Activated CD8-positive, alpha-beta memory T cell treated with anti-CD3 and anti-CD28 coated beads, Interleukin-2, amount 10 ng/mL, durations not matched to agents 7 days and 5 days (primary cell): ENCODE data around the gene KRT20. TPM values are rescaled to one million over a fixed set of nuclear protein-coding genes. Genes with fewer than 3 reads are reported as not detected.
"Not testable (repeated sequence)": the region's sequence is repeated elsewhere in the genome, so short reads cannot be mapped to it uniquely, and the experiment has no call there.

ENCODE experiments used
- ATAC-seq: fragments of 150-1000 bp; cut with Tn5 transposase; one replicate; pipeline ENCODE4 v1.10.0; 2021; ENCODE audit warnings: moderate library complexity
- CTCF ChIA-PET: fragments of 350-600 bp; sonication (Branson Sonifier 250); formaldehyde crosslinking; loops from one replicate; lab custom pipeline; 2021; ENCODE audit warnings: antibody characterized with exemption; lab: Charles Lee
- DNase-seq: peaks from one replicate; pipeline ENCODE4 v3.0.0-alpha.2; 2020
- H3K27ac Mint-ChIP-seq: one replicate; pipeline ENCODE4 v1.8.0; 2021; ENCODE audit warnings: mild to moderate bottlenecking, mixed read lengths
- H3K27me3 Mint-ChIP-seq: one replicate; pipeline ENCODE4 v1.8.0; 2021; ENCODE audit warnings: mixed read lengths
- H3K36me3 Mint-ChIP-seq: one replicate; pipeline ENCODE4 v1.8.0; 2021; ENCODE audit warnings: mild to moderate bottlenecking, mixed read lengths
- H3K4me1 Mint-ChIP-seq: one replicate; pipeline ENCODE4 v1.8.0; 2021; ENCODE audit warnings: mixed read lengths
- H3K4me3 Mint-ChIP-seq: one replicate; pipeline ENCODE4 v1.8.0; 2021; ENCODE audit warnings: mild to moderate bottlenecking, moderate library complexity, mixed read lengths
- H3K9me3 Mint-ChIP-seq: one replicate; pipeline ENCODE4 v1.8.0; 2022; ENCODE audit warnings: low read depth, mixed read lengths
- total RNA-seq, 2 experiments: library from RNA; stranded (reverse); gene quantifications; one replicate each; pipeline ENCODE4 v1.2.3, GENCODE V29; 2021

The KRT20 gene
- total RNA-seq: not detected

- Mint-ChIP-seq H3K4me1 (no peaks in the 10 kb centered on the region), H3K36me3 (no peaks in the 10 kb centered on the region), H3K27ac (no peak within 1 kb of the TSS), H3K27me3 (peaks cover 49% of the 10 kb centered on the region), H3K9me3 (no peaks in the 10 kb centered on the region), H3K4me3 (no peak within 1 kb of the TSS)
- no peak for DNase-seq
- ATAC-seq: no peak
- CTCF ChIA-PET: interaction anchor here (0.7 to 1.5 kb wide), 3 partner anchors 12 to 438 kb away, joined by 3 read pairs; no protein-coding TSS in a partner anchor
These were observed at the start of gene KRT20 for GRCh38 chr17:40884708-40885512. KRT20 (minus strand) TSS chr17:40885242; CDS start chr17:40885185, 57 bp downstream.

GRCh38 chr17:40932608-40933007 is 47.6 kb upstream of the KRT20 start:
- CTCF ChIA-PET: no interaction called here
- H3K9me3 Mint-ChIP-seq: no peaks in the 10 kb centered on the region

GRCh38 chr17:40931311-40931710 is 46.3 kb upstream of the KRT20 start:
- H3K36me3 Mint-ChIP-seq: no peaks in the 10 kb centered on the region

More at GRCh38 chr17:40932608-40933007, 47.6 kb upstream of the KRT20 start:
- no peak for DNase-seq
- H3K27me3 Mint-ChIP-seq: peaks cover 32% of the 10 kb centered on the region
- H3K27ac Mint-ChIP-seq: no peak overlapping the region
- H3K36me3 Mint-ChIP-seq: no peaks in the 10 kb centered on the region
- ATAC-seq: no peak
- H3K4me3 Mint-ChIP-seq: no peak overlapping the region
- H3K4me1 Mint-ChIP-seq: no peaks in the 10 kb centered on the region

GRCh38 chr17:40926341-40926740 is 41.3 kb upstream of the KRT20 start:
- Mint-ChIP-seq H3K36me3 (no peaks in the 10 kb centered on the region), H3K27me3 (peaks cover 27% of the 10 kb centered on the region), H3K27ac (no peak overlapping the region), H3K9me3 (no peaks in the 10 kb centered on the region), H3K4me1 (no peaks in the 10 kb centered on the region), H3K4me3 (no peak overlapping the region)
- CTCF ChIA-PET: interaction anchor here (1.5 kb wide), 1 partner anchor 20 kb away, joined by 3 read pairs; no protein-coding TSS in a partner anchor
- ATAC-seq: no peak
- DNase-seq: no peak

More at GRCh38 chr17:40931311-40931710, 46.3 kb upstream of the KRT20 start:
- Mint-ChIP-seq H3K9me3 (no peaks in the 10 kb centered on the region), H3K27me3 (peaks cover 40% of the 10 kb centered on the region), H3K4me3 (no peak overlapping the region), H3K4me1 (no peaks in the 10 kb centered on the region), H3K27ac (no peak overlapping the region)
- ATAC-seq: no peak
- no peak for DNase-seq
- CTCF ChIA-PET: no interaction called here

GRCh38 chr17:40922239-40922638 is 37.2 kb upstream of the KRT20 start:
- Mint-ChIP-seq H3K4me1 (no peaks in the 10 kb centered on the region), H3K4me3 (no peak overlapping the region), H3K9me3 (no peaks in the 10 kb centered on the region), H3K27ac (no peak overlapping the region), H3K36me3 (no peaks in the 10 kb centered on the region), H3K27me3 (peaks cover 28% of the 10 kb centered on the region)
- DNase-seq (no peak), ATAC-seq (no peak)
- CTCF ChIA-PET: no interaction called here

- H3K4me1 Mint-ChIP-seq: no peaks in the 10 kb centered on the region
- H3K27ac Mint-ChIP-seq: no peak overlapping the region
- no peaks in the 10 kb centered on the region for H3K9me3 Mint-ChIP-seq
- no peak overlapping the region for H3K4me3 Mint-ChIP-seq
- no peak for DNase-seq
- ATAC-seq: no peak
- peaks cover 21% of the 10 kb centered on the region for H3K27me3 Mint-ChIP-seq
- CTCF ChIA-PET: interaction anchor here (0.7 kb wide), 1 partner anchor 402 kb away, joined by 3 read pairs; no protein-coding TSS in a partner anchor
- H3K36me3 Mint-ChIP-seq: no peaks in the 10 kb centered on the region
These were observed 36.0 kb upstream of the KRT20 start for GRCh38 chr17:40921026-40921425.

GRCh38 chr17:40917116-40917515 is 32.1 kb upstream of the KRT20 start:
- H3K9me3 Mint-ChIP-seq, H3K27ac Mint-ChIP-seq, H3K4me1 Mint-ChIP-seq, H3K4me3 Mint-ChIP-seq, CTCF ChIA-PET, DNase-seq, ATAC-seq, H3K36me3 Mint-ChIP-seq: not testable (repeated sequence)
- H3K27me3 Mint-ChIP-seq: peaks cover 22% of the 10 kb centered on the region

GRCh38 chr17:40916366-40916765 is 31.3 kb upstream of the KRT20 start:
- Mint-ChIP-seq H3K27me3 (peaks cover 24% of the 10 kb centered on the region), H3K36me3 (no peaks in the 10 kb centered on the region), H3K9me3 (no peaks in the 10 kb centered on the region), H3K4me3 (no peak overlapping the region), H3K4me1 (peaks cover 1% of the 10 kb centered on the region), H3K27ac (no peak overlapping the region)
- CTCF ChIA-PET: interaction anchor here (1.0 kb wide), 1 partner anchor 731 kb away, joined by 3 read pairs; no protein-coding TSS in a partner anchor
- DNase-seq (no peak), ATAC-seq (no peak)

GRCh38 chr17:40915721-40916256 is 30.7 kb upstream of the KRT20 start:
- Mint-ChIP-seq H3K9me3 (no peaks in the 10 kb centered on the region), H3K36me3 (no peaks in the 10 kb centered on the region), H3K4me3 (no peak overlapping the region), H3K4me1 (peaks cover 1% of the 10 kb centered on the region), H3K27ac (no peak overlapping the region), H3K27me3 (peaks cover 24% of the 10 kb centered on the region)
- DNase-seq (no peak), ATAC-seq (no peak)
- CTCF ChIA-PET: interaction anchor here (0.7 to 1.0 kb wide), 2 partner anchors 11 to 732 kb away, joined by 3 read pairs; no protein-coding TSS in a partner anchor

- no peak for ATAC-seq
These were observed 30.2 kb upstream of the KRT20 start for GRCh38 chr17:40915199-40915661.

GRCh38 chr17:40914075-40914855 is 29.2 kb upstream of the KRT20 start:
- Mint-ChIP-seq H3K9me3 (no peaks in the 10 kb centered on the region), H3K4me1 (peaks cover 1% of the 10 kb centered on the region), H3K36me3 (no peaks in the 10 kb centered on the region), H3K27me3 (peaks cover 29% of the 10 kb centered on the region), H3K27ac (no peak overlapping the region), H3K4me3 (no peak overlapping the region)
- CTCF ChIA-PET: interaction anchor here (1.4 kb wide), 1 partner anchor 749 kb away, joined by 5 read pairs; no protein-coding TSS in a partner anchor
- DNase-seq (no peak), ATAC-seq (no peak)

More at GRCh38 chr17:40915199-40915661, 30.2 kb upstream of the KRT20 start:
- Mint-ChIP-seq H3K4me1 (peaks cover 1% of the 10 kb centered on the region), H3K27ac (no peak overlapping the region), H3K36me3 (no peaks in the 10 kb centered on the region), H3K9me3 (no peaks in the 10 kb centered on the region), H3K27me3 (peaks cover 24% of the 10 kb centered on the region), H3K4me3 (no peak overlapping the region)
- CTCF ChIA-PET: interaction anchor here (0.7 kb wide), 1 partner anchor 11 kb away, joined by 3 read pairs; no protein-coding TSS in a partner anchor
- no peak for DNase-seq

- Mint-ChIP-seq H3K27ac (no peak overlapping the region), H3K4me1 (peaks cover 1% of the 10 kb centered on the region), H3K4me3 (no peak overlapping the region), H3K36me3 (no peaks in the 10 kb centered on the region), H3K9me3 (no peaks in the 10 kb centered on the region), H3K27me3 (peaks cover 39% of the 10 kb centered on the region)
- DNase-seq (no peak), ATAC-seq (no peak)
- CTCF ChIA-PET: interaction anchor here (2.0 kb wide), 1 partner anchor 637 kb away, joined by 4 read pairs; no protein-coding TSS in a partner anchor
These were observed 27.6 kb upstream of the KRT20 start for GRCh38 chr17:40912486-40913210.
